Psoas muscle (tissue), 8 donors: ENCODE data around the gene VWC2. TPM values are rescaled to one million over a fixed set of nuclear protein-coding genes. Genes with fewer than 3 reads are reported as not detected.
A peak's percentile ranks its signal among the peaks of the same experiment; 100 is the strongest.

Experiments used
- ATAC-seq, 4 donors: fragments of 200-7000 bp; cut with Tn5 transposase; one replicate each; pipeline ENCODE4 v1.9.1; 2020; ENCODE audit warnings: moderate library complexity in 3 of 4, mild to moderate bottlenecking in 2 of 4
- DNase-seq, 2 donors: peaks; one replicate each; pipeline ENCODE4 v3.0.0-alpha.2; 2020
- H3K27ac ChIP-seq: fragments of 200-600 bp; one replicate; pipeline ENCODE4 v1.8.0; 2022
- H3K27me3 ChIP-seq, 3 donors: fragments of 200-600 bp in 1 of 3; one replicate each; pipeline versions ENCODE4 v1.6.1 to v1.8.0; 2013 to 2022; ENCODE audit warnings: low read length in 2 of 3, mild to moderate bottlenecking in 2 of 3, moderate library complexity in 1 of 3; ENCODE audit not compliant: insufficient read depth in 3 of 3
- H3K36me3 ChIP-seq, 2 donors: fragments of 200-600 bp in 1 of 2; one replicate each; pipeline versions ENCODE4 v1.6.1 to v1.8.0; 2013 to 2022; ENCODE audit warnings: low read depth in 1 of 2, mild to moderate bottlenecking in 1 of 2, moderate library complexity in 1 of 2; ENCODE audit not compliant: insufficient read depth in 1 of 2
- H3K4me1 ChIP-seq: fragments of 200-600 bp; one replicate; pipeline ENCODE4 v1.8.0; 2022
- H3K4me3 ChIP-seq: fragments of 200-600 bp; one replicate; pipeline ENCODE4 v1.8.0; 2022; ENCODE audit warnings: mild to moderate bottlenecking
- H3K9me3 ChIP-seq: fragments of 200-600 bp; one replicate; pipeline ENCODE4 v1.8.0; 2022
- CTCF ChIP-seq: fragments of 200-600 bp; IDR thresholded peaks from one replicate; pipeline ENCODE4 v1.8.0; 2022; ENCODE audit warnings: antibody characterized with exemption
- WGBS, 3 donors: extraction: QIAGEN DNeasy Blood & Tissue Kit; methylation state at CpG; one replicate each; pipeline versions ENCODE4 v1.1.6 to v1.1.7; 2013; 5-methylcytosine and 5-hydroxymethylcytosine counted together
- intact Hi-C, 2 donors: fragments of 100-400 bp; cut with DNase I; formaldehyde crosslinking; loops; one replicate each; pipeline versions ENCODE4 v1.11.0 to v1.14.2; 2022
- polyA plus RNA-seq, 3 donors: library from polyadenylated mRNA; stranded (reverse); fragments of 200-250 nt; gene quantifications; one replicate each; pipeline ENCODE4 v1.2.3, GENCODE V29; 2013
- total RNA-seq, 4 donors: library from RNA; stranded (reverse); fragmentation: NEBNext Ultra II Directional in 2 of 4; extraction: Animal tissue kit (Norgen Biotek cat#: 25700) in 2 of 4; gene quantifications; one replicate each; pipeline versions ENCODE4 v1.2.1 to v1.2.4, GENCODE V29; 2021 to 2023
- donor health status: healthy with polysubstance abuse.
- donor health status: DM: no; HTN: no; CAD: no; lungs with moderate emphysema.
- donor health status: Bipolar disorder and iron deficiency.
- donor health status: healthy.
- donor health status: DM: yes; HTN: yes; CAD: no.
- donor health status: DM: no; HTN: no; CAD: no.
- donor health status: DM: no; HTN: no; CAD: no.
- donor health status: DM: yes; HTN: yes; CAD: no.

Gene VWC2
- total and polyA plus RNA-seq, 7 donors: under 0.01 to 0.01 TPM; not detected in 5

GRCh38 chr7:49770838-49771237 lies 2.6 kb upstream of the VWC2 start:
- TF ChIP-seq CTCF: no peak
- intact Hi-C loops: no loop called here

GRCh38 chr7:49771427-49772176 lies 1.8 kb upstream of the VWC2 start:
- DNase-seq: no peak
- H3K36me3 ChIP-seq: no peaks in the 10 kb centered on the region
- 77 to 79% (median 77%) methylated on average over 11 of the region's 11 CpGs for WGBS, 3 donors
- no peak for TF ChIP-seq CTCF
- H3K4me1 ChIP-seq: peaks cover 10% of the 10 kb centered on the region
- no peak overlapping the region for H3K27ac ChIP-seq
- H3K4me3 ChIP-seq: no peak overlapping the region
- ATAC-seq: no peak
- intact Hi-C loops: no loop called here
- peaks cover 3 to 51% (median 26%) of the 10 kb centered on the region in 3 donors for H3K27me3 ChIP-seq
- H3K9me3 ChIP-seq: no peaks in the 10 kb centered on the region

More at GRCh38 chr7:49770838-49771237, 2.6 kb upstream of the VWC2 start:
- no peak for DNase-seq
- Histone ChIP-seq H3K4me3 (no peak overlapping the region), H3K27me3 (peaks cover 3 to 43% (median 25%) of the 10 kb centered on the region in 3 donors), H3K9me3 (no peaks in the 10 kb centered on the region), H3K36me3 (no peaks in the 10 kb centered on the region), H3K4me1 (peaks cover 10% of the 10 kb centered on the region), H3K27ac (no peak overlapping the region)
- 84 to 87% (median 84%) methylated on average over 4 of the region's 4 CpGs for WGBS, 3 donors
- no peak for ATAC-seq

GRCh38 chr7:49772916-49773217 lies 571 bp upstream of the VWC2 start:
- no peak for TF ChIP-seq CTCF
- H3K36me3 ChIP-seq: no peaks in the 10 kb centered on the region
- WGBS, 3 donors: 4 to 6% (median 6%) methylated on average over 11 of the region's 11 CpGs
- H3K27ac ChIP-seq: no peak overlapping the region
- no peaks in the 10 kb centered on the region for H3K9me3 ChIP-seq
- DNase-seq: no peak
- ATAC-seq: no peak
- intact Hi-C loops: no loop called here
- peaks cover 10% of the 10 kb centered on the region for H3K4me1 ChIP-seq
- peaks cover 3 to 59% (median 26%) of the 10 kb centered on the region in 3 donors for H3K27me3 ChIP-seq
- H3K4me3 ChIP-seq: peak overlapping the region; percentile 59

- Histone ChIP-seq H3K4me3 (peak overlapping the region; percentile 59), H3K9me3 (no peaks in the 10 kb centered on the region), H3K27ac (no peak overlapping the region), H3K36me3 (no peaks in the 10 kb centered on the region), H3K4me1 (peaks cover 10% of the 10 kb centered on the region), H3K27me3 (peaks cover 3 to 59% (median 22%) of the 10 kb centered on the region in 3 donors)
- WGBS, 3 donors: 0 to 1% (median 1%) methylated on average over 21 to 56 of the region's 56 CpGs
- DNase-seq: no peak
- peak in 1 of 4 donors; percentile 32 for ATAC-seq
- intact Hi-C loops: no loop called here
- TF ChIP-seq CTCF: no peak
Measured at GRCh38 chr7:49773936-49774458, 559 bp downstream of the VWC2 start.
